ENCODE results near the gene PIF1.

PIF1 gene

GRCh38 chr15:64856429-64857145, 31.1 kb upstream of the PIF1 start:
- TF ChIP-seq CTCF (IDR thresholded peaks at IDR 0.05; ENCODE audit: insufficient read depth, missing control alignments) = no peak
- DNase-seq (ENCODE audit: insufficient read length, low spot score) (no peak), FAIRE-seq (no peak)

GRCh38 chr15:64855205-64855975, 29.9 kb upstream of the PIF1 start:
- DNase-seq (ENCODE audit: insufficient read length, low spot score) (no peak), FAIRE-seq (no peak)
- no peak for TF ChIP-seq CTCF (IDR thresholded peaks at IDR 0.05; ENCODE audit: insufficient read depth, missing control alignments)

- no peak for FAIRE-seq
- DNase-seq (ENCODE audit: insufficient read length, low spot score) = no peak
Observed at GRCh38 chr15:64854526-64854925, 29.1 kb upstream of the PIF1 start.

GRCh38 chr15:64854041-64854440, 28.6 kb upstream of the PIF1 start:
- FAIRE-seq = no peak
- TF ChIP-seq CTCF (IDR thresholded peaks at IDR 0.05; ENCODE audit: insufficient read depth, missing control alignments) = no peak
- no peak for DNase-seq (ENCODE audit: insufficient read length, low spot score)

More at GRCh38 chr15:64854526-64854925, 29.1 kb upstream of the PIF1 start:
- TF ChIP-seq CTCF (IDR thresholded peaks at IDR 0.05; ENCODE audit: insufficient read depth, missing control alignments) = no peak

GRCh38 chr15:64851503-64851840, 26.0 kb upstream of the PIF1 start:
- TF ChIP-seq CTCF (IDR thresholded peaks at IDR 0.05; ENCODE audit: insufficient read depth, missing control alignments) = no peak
- DNase-seq (ENCODE audit: insufficient read length, low spot score) (no peak), FAIRE-seq (no peak)

GRCh38 chr15:64850778-64851502, 25.5 kb upstream of the PIF1 start:
- FAIRE-seq (no peak), DNase-seq (ENCODE audit: insufficient read length, low spot score) (no peak)
- TF ChIP-seq CTCF (IDR thresholded peaks at IDR 0.05; ENCODE audit: insufficient read depth, missing control alignments) = no peak
